WTC11 (cell line): ENCODE measurements around the gene KCNJ6. TPM values are rescaled to one million over a fixed set of nuclear protein-coding genes. Genes with fewer than 3 reads are reported as not detected.

Source experiments
- ATAC-seq: fragments of 200-7000 bp; cut with Tn5 transposase; 2 replicates; pipeline ENCODE4 v1.10.0; 2021; ENCODE audit warnings: mild to moderate bottlenecking, moderate library complexity
- CTCF ChIA-PET: fragments of 300-600 bp; sonication (Branson Sonifier 250); formaldehyde crosslinking; loops from one replicate; lab custom pipeline; 2021; ENCODE audit warnings: antibody characterized with exemption; lab: Charles Lee
- POLR2A ChIA-PET: fragments of 350-600 bp; sonication (Branson Sonifier 250); formaldehyde crosslinking; loops from one replicate; lab custom pipeline; 2021; ENCODE audit warnings: antibody characterized with exemption; lab: Charles Lee
- DNase-seq: peaks from one replicate; pipeline ENCODE4 v3.0.0; 2021; ENCODE audit warnings: low spot score
- H3K27ac Mint-ChIP-seq: 2 replicates; pipeline ENCODE4 v1.8.0; 2021; ENCODE audit warnings: mixed read lengths
- H3K27me3 Mint-ChIP-seq: 2 replicates; pipeline ENCODE4 v1.8.0; 2021; ENCODE audit warnings: low read depth, mild to moderate bottlenecking, moderate library complexity, mixed read lengths
- H3K36me3 Mint-ChIP-seq: 2 replicates; pipeline ENCODE4 v1.8.0; 2021; ENCODE audit warnings: mixed read lengths
- H3K4me1 Mint-ChIP-seq: 2 replicates; pipeline ENCODE4 v1.8.0; 2022; ENCODE audit warnings: mixed read lengths
- H3K4me3 Mint-ChIP-seq: 2 replicates; pipeline ENCODE4 v1.8.0; 2021; ENCODE audit warnings: mild to moderate bottlenecking, moderate library complexity, mixed read lengths
- H3K9me3 Mint-ChIP-seq: 2 replicates; pipeline ENCODE4 v1.8.0; 2021; ENCODE audit warnings: mixed read lengths
- CBFB ChIP-seq: sonication (generic); formaldehyde crosslinking; IDR thresholded peaks from 2 replicates; pipeline ENCODE4 v1.8.1; 2022; ENCODE audit warnings: mild to moderate bottlenecking, low read depth, missing genetic modification reagents
- CREB1 ChIP-seq: sonication (generic); formaldehyde crosslinking; IDR thresholded peaks from 2 replicates; pipeline ENCODE4 v1.8.0; 2023; ENCODE audit warnings: mild to moderate bottlenecking, missing genetic modification reagents
- GRHL2 ChIP-seq: fragments of 250-450 bp; sonication (Bioruptor Pico); IDR thresholded peaks from 2 replicates; pipeline ENCODE4 v1.8.0; 2022; ENCODE audit warnings: mild to moderate bottlenecking, moderate library complexity; ENCODE audit not compliant: insufficient replicate concordance, severe bottlenecking
- SMAD3 ChIP-seq: sonication (generic); formaldehyde crosslinking; IDR thresholded peaks from 2 replicates; pipeline ENCODE4 v1.8.0; 2022; ENCODE audit warnings: missing genetic modification reagents, mild to moderate bottlenecking, borderline replicate concordance
- SMAD4 ChIP-seq: sonication (generic); formaldehyde crosslinking; IDR thresholded peaks from 2 replicates; pipeline ENCODE4 v1.8.0; 2022; ENCODE audit warnings: mild to moderate bottlenecking, missing genetic modification reagents
- TEAD1 ChIP-seq: sonication (generic); formaldehyde crosslinking; IDR thresholded peaks from 2 replicates; pipeline ENCODE4 v1.8.0; 2022; ENCODE audit warnings: mild to moderate bottlenecking, missing genetic modification reagents
- ZNF396 ChIP-seq: fragments of 250-450 bp; sonication (Bioruptor Pico); IDR thresholded peaks from 2 replicates; pipeline ENCODE4 v1.8.0; 2021; ENCODE audit warnings: mild to moderate bottlenecking, moderate library complexity, borderline replicate concordance
- total RNA-seq: library from RNA; stranded (reverse); gene quantifications from 3 replicates; pipeline ENCODE4 v1.2.3, GENCODE V29; 2021
- TF ChIP-seq, protein P1 (sequence below): sonication (generic); formaldehyde crosslinking; IDR thresholded peaks from 2 replicates; pipeline ENCODE4 v1.8.1; 2023; ENCODE audit warnings: mild to moderate bottlenecking, moderate library complexity, missing genetic modification reagents
- TF ChIP-seq, protein P2 (sequence below): sonication (generic); formaldehyde crosslinking; IDR thresholded peaks from 2 replicates; pipeline ENCODE4 v1.8.0; 2022; ENCODE audit warnings: mild to moderate bottlenecking, missing genetic modification reagents
- TF ChIP-seq, protein P3 (sequence below): fragments of 250-450 bp; sonication (Bioruptor Pico); IDR thresholded peaks from 2 replicates; pipeline ENCODE4 v1.9.0; 2021; ENCODE audit warnings: mild to moderate bottlenecking
- TF ChIP-seq, protein P4 (sequence below): sonication (generic); formaldehyde crosslinking; IDR thresholded peaks from 2 replicates; pipeline ENCODE4 v1.8.0; 2023; ENCODE audit warnings: missing genetic modification reagents
- TF ChIP-seq, protein P5 (sequence below): sonication (generic); formaldehyde crosslinking; IDR thresholded peaks from 2 replicates; pipeline ENCODE4 v1.8.0; 2022; ENCODE audit warnings: missing genetic modification reagents
- TF ChIP-seq, protein P6 (sequence below): fragments of 250-450 bp; sonication (Bioruptor Pico); IDR thresholded peaks from 2 replicates; pipeline ENCODE4 v1.9.0; 2021; ENCODE audit warnings: mild to moderate bottlenecking

The KCNJ6 gene
- total RNA-seq, 1 experiment from 2014 or later, result 0.35 TPM

DNA sequence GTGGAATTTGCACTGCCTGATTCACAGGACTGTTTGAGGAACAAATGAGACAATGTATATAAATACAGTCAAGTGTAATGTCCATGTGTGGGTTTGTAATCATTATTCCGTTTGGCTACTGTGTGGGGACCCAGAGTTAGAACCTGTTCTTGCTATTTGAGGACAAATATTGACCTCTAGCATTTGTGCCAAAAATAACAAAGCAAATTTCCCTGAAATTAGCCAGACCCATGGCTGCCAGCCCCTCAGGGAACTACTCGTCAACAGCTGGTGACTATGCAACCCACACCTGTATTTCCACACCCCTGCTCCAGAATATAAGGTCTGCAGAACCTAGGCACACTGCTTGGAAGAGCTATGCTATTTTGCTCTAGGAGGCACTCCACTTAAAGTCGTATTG lies 70.7 kb downstream of the KCNJ6 start:
- CTCF ChIA-PET, result interaction anchor here (1.3 kb wide), 1 partner anchor 133 kb away, joined by 4 read pairs; no protein-coding TSS in a partner anchor
- no peak overlapping the region for H3K27ac Mint-ChIP-seq
- H3K9me3 Mint-ChIP-seq, result peaks cover 18% of the 10 kb centered on the region
- DNase-seq, result no peak
- H3K4me3 Mint-ChIP-seq, result no peak overlapping the region
- TF ChIP-seq, protein P1, sequence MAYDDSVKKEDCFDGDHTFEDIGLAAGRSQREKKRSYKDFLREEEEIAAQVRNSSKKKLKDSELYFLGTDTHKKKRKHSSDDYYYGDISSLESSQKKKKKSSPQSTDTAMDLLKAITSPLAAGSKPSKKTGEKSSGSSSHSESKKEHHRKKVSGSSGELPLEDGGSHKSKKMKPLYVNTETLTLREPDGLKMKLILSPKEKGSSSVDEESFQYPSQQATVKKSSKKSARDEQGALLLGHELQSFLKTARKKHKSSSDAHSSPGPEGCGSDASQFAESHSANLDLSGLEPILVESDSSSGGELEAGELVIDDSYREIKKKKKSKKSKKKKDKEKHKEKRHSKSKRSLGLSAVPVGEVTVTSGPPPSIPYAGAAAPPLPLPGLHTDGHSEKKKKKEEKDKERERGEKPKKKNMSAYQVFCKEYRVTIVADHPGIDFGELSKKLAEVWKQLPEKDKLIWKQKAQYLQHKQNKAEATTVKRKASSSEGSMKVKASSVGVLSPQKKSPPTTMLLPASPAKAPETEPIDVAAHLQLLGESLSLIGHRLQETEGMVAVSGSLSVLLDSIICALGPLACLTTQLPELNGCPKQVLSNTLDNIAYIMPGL (CRISPR knock-in tag), result no peak
- TF ChIP-seq GRHL2 (no peak), CREB1 (CRISPR knock-in tag) (no peak)
- TF ChIP-seq, protein P2, sequence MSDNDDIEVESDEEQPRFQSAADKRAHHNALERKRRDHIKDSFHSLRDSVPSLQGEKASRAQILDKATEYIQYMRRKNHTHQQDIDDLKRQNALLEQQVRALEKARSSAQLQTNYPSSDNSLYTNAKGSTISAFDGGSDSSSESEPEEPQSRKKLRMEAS (CRISPR knock-in tag), result no peak
- TF ChIP-seq, protein P3, sequence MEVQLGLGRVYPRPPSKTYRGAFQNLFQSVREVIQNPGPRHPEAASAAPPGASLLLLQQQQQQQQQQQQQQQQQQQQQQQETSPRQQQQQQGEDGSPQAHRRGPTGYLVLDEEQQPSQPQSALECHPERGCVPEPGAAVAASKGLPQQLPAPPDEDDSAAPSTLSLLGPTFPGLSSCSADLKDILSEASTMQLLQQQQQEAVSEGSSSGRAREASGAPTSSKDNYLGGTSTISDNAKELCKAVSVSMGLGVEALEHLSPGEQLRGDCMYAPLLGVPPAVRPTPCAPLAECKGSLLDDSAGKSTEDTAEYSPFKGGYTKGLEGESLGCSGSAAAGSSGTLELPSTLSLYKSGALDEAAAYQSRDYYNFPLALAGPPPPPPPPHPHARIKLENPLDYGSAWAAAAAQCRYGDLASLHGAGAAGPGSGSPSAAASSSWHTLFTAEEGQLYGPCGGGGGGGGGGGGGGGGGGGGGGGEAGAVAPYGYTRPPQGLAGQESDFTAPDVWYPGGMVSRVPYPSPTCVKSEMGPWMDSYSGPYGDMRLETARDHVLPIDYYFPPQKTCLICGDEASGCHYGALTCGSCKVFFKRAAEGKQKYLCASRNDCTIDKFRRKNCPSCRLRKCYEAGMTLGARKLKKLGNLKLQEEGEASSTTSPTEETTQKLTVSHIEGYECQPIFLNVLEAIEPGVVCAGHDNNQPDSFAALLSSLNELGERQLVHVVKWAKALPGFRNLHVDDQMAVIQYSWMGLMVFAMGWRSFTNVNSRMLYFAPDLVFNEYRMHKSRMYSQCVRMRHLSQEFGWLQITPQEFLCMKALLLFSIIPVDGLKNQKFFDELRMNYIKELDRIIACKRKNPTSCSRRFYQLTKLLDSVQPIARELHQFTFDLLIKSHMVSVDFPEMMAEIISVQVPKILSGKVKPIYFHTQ (CRISPR knock-in tag), result no peak
- TF ChIP-seq, all 79 proteins: peak for 0
- ATAC-seq, result no peak
- Mint-ChIP-seq H3K4me1 (peaks cover 37% of the 10 kb centered on the region), H3K27me3 (no peaks in the 10 kb centered on the region), H3K36me3 (no peaks in the 10 kb centered on the region; the same call in 1 of the 2 replicates)
- POLR2A ChIA-PET, result no interaction called here

DNA sequence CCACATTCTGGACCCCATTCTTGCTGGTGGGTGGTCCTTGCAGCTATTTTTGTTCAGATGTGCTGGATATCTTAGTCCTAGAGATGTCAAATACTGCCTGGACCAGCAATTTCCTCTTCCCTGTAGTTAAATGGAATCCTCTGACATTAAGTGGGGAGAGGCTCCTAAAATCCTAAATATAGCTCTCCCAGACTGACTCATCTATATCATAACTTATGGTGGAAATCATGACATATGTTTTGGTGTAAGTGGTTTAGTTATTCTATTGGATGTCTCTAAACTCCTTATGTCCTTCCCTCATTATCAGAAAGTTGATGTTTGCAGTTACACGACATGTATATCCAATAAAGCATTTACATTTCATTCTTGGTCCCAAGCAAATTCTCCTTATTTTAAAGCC lies 73.1 kb downstream of the KCNJ6 start:
- H3K27ac Mint-ChIP-seq, result no peak overlapping the region
- CTCF ChIA-PET, result interaction anchor here (0.5 kb wide), 1 partner anchor 789 kb away, joined by 3 read pairs; no protein-coding TSS in a partner anchor
- no peak for ATAC-seq
- TF ChIP-seq, protein P4, sequence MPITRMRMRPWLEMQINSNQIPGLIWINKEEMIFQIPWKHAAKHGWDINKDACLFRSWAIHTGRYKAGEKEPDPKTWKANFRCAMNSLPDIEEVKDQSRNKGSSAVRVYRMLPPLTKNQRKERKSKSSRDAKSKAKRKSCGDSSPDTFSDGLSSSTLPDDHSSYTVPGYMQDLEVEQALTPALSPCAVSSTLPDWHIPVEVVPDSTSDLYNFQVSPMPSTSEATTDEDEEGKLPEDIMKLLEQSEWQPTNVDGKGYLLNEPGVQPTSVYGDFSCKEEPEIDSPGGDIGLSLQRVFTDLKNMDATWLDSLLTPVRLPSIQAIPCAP (CRISPR knock-in tag), result no peak
- TF ChIP-seq, all 79 proteins: peak for 0
- Mint-ChIP-seq H3K36me3 (no peaks in the 10 kb centered on the region; the same call in 1 of the 2 replicates), H3K9me3 (peaks cover 9% of the 10 kb centered on the region), H3K27me3 (no peaks in the 10 kb centered on the region), H3K4me1 (peaks cover 33% of the 10 kb centered on the region), H3K4me3 (no peak overlapping the region)
- POLR2A ChIA-PET, result no interaction called here
- no peak for DNase-seq

DNA sequence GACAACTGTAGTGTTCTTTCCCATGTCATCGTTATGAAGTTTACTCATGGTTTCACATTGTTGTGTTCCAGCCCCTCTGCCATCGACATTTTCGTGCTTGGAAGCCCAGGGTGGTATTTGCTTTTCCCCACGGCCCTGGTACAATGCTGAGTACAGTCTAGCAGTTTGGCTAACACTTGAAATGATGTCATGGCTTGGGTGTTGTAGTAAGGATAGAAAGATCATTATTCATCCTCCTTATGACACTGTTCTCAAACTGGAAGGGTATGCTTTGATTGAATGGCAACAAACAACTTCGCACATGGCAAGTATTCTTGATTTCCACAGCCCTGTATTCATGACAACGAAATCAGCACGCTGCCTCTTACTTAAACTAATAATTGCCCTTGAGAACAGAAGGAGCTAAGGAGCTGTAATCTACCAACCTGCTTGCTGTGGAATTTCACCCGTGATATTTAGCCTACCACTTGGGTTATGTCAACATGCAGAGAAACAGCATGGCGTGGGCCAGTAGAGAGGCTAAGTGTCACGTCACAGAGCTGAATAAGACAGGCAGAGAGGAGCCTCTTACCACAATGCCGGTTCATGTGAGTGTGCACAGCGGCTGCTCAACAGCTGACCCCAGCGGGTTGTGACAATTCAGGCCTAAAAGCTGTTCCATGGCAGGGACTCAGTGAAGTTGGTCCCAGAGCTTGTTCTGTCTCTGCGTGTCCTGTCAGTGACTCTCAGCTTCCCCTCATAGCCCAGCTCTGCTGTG lies 73.9 kb downstream of the KCNJ6 start:
- H3K27ac Mint-ChIP-seq, result no peak overlapping the region
- H3K4me1 Mint-ChIP-seq, result peaks cover 33% of the 10 kb centered on the region
- H3K27me3 Mint-ChIP-seq, result no peaks in the 10 kb centered on the region
- no peak for ATAC-seq
- no peaks in the 10 kb centered on the region for H3K36me3 Mint-ChIP-seq
- ChIA-PET CTCF (interaction anchor here (0.5 kb wide), 1 partner anchor 788 kb away, joined by 3 read pairs; no protein-coding TSS in a partner anchor), POLR2A (no interaction called here)
- H3K4me3 Mint-ChIP-seq, result no peak overlapping the region
- no peak for DNase-seq
- TF ChIP-seq ZNF396 (no peak), SMAD3 (CRISPR knock-in tag) (no peak), SMAD4 (CRISPR knock-in tag) (no peak), CBFB (no peak), TEAD1 (CRISPR knock-in tag) (no peak), GRHL2 (no peak)
- TF ChIP-seq, protein P5, sequence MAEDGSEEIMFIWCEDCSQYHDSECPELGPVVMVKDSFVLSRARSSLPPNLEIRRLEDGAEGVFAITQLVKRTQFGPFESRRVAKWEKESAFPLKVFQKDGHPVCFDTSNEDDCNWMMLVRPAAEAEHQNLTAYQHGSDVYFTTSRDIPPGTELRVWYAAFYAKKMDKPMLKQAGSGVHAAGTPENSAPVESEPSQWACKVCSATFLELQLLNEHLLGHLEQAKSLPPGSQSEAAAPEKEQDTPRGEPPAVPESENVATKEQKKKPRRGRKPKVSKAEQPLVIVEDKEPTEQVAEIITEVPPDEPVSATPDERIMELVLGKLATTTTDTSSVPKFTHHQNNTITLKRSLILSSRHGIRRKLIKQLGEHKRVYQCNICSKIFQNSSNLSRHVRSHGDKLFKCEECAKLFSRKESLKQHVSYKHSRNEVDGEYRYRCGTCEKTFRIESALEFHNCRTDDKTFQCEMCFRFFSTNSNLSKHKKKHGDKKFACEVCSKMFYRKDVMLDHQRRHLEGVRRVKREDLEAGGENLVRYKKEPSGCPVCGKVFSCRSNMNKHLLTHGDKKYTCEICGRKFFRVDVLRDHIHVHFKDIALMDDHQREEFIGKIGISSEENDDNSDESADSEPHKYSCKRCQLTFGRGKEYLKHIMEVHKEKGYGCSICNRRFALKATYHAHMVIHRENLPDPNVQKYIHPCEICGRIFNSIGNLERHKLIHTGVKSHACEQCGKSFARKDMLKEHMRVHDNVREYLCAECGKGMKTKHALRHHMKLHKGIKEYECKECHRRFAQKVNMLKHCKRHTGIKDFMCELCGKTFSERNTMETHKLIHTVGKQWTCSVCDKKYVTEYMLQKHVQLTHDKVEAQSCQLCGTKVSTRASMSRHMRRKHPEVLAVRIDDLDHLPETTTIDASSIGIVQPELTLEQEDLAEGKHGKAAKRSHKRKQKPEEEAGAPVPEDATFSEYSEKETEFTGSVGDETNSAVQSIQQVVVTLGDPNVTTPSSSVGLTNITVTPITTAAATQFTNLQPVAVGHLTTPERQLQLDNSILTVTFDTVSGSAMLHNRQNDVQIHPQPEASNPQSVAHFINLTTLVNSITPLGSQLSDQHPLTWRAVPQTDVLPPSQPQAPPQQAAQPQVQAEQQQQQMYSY, result no peak
- TF ChIP-seq, protein P6, sequence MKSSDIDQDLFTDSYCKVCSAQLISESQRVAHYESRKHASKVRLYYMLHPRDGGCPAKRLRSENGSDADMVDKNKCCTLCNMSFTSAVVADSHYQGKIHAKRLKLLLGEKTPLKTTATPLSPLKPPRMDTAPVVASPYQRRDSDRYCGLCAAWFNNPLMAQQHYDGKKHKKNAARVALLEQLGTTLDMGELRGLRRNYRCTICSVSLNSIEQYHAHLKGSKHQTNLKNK, result no peak
- H3K9me3 Mint-ChIP-seq, result 0 out of 2 replicates have a peak, but pooled peaks cover 3% of the 10 kb centered on the region
